OCI-LY3 (cell line): Measurements from ENCODE around the gene GPR176.

ENCODE experiments used
- EZH2phosphoT487 ChIP-seq: fragments of 200-600 bp; shearing (Covaris generic); IDR thresholded peaks from 2 replicates; pipeline ENCODE4 v1.6.1; 2018; ENCODE audit warnings: antibody characterized with exemption, mixed run types, low read depth
- TF ChIP-seq, protein P1 (sequence below): fragments of 200-600, 300-600 bp; sonication (generic); IDR thresholded peaks from 2 replicates; pipeline ENCODE4 v1.5.1; 2014; ENCODE audit warnings: antibody characterized with exemption, low read length, low read depth

GRCh38 chr15:39789736-39790135 lies 130.3 kb downstream of the GPR176 start:
- TF ChIP-seq EZH2phosphoT487 = no peak
- TF ChIP-seq, protein P1, sequence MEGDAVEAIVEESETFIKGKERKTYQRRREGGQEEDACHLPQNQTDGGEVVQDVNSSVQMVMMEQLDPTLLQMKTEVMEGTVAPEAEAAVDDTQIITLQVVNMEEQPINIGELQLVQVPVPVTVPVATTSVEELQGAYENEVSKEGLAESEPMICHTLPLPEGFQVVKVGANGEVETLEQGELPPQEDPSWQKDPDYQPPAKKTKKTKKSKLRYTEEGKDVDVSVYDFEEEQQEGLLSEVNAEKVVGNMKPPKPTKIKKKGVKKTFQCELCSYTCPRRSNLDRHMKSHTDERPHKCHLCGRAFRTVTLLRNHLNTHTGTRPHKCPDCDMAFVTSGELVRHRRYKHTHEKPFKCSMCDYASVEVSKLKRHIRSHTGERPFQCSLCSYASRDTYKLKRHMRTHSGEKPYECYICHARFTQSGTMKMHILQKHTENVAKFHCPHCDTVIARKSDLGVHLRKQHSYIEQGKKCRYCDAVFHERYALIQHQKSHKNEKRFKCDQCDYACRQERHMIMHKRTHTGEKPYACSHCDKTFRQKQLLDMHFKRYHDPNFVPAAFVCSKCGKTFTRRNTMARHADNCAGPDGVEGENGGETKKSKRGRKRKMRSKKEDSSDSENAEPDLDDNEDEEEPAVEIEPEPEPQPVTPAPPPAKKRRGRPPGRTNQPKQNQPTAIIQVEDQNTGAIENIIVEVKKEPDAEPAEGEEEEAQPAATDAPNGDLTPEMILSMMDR = no peak
